Measurements from ENCODE around the gene TASL. TPM values are rescaled to one million over a fixed set of nuclear protein-coding genes. Genes with fewer than 3 reads are reported as not detected.

Gene TASL
- total and polyA plus RNA-seq, 2 of the 8 experiments (the other 6 are each of a cell fraction or from before 2014, with no cell fraction given): not detected

GRCh38 chrX:30521440-30522182, 56.0 kb downstream of the TASL start (continued):
- TF ChIP-seq ASH2L (IDR thresholded peaks at IDR 0.05; ENCODE audit: low read length) (no peak), KDM4A (IDR thresholded peaks at IDR 0.05; ENCODE audit: low read depth, low read length, severe bottlenecking) (no peak), RAD21 (IDR thresholded peaks at IDR 0.05 in 1 of 2, conservative IDR thresholded peaks at IDR 0.05 in 1 of 2; ENCODE audit: low read depth in 2 of 2, low read length in 2 of 2) (no peak), PHF8 (conservative IDR thresholded peaks at IDR 0.05; ENCODE audit: low read depth, low read length) (no peak), CTCF (IDR thresholded peaks at IDR 0.05; ENCODE audit: control extremely low read depth in 1 of 3, insufficient read depth in 1 of 3, low read depth in 1 of 3, low read length in 3 of 3) (no peak)
